H54 (cell line): ENCODE data around the gene TEAD1.
"Not testable (repeated sequence)": the region's sequence is repeated elsewhere in the genome, so short reads cannot be mapped to it uniquely, and the experiment has no call there.

ENCODE experiments used
- DNase-seq: peaks from one replicate; pipeline ENCODE4 v3.0.0; 2011; ENCODE audit warnings: low spot score, mixed read lengths; ENCODE audit not compliant: insufficient read length
- FAIRE-seq: peaks from 3 replicates; lab custom pipeline; 2011; peaks lifted over from hg19 to GRCh38; lab: Jason Lieb, UNC
- POLR2A ChIP-seq: IDR thresholded peaks from 2 replicates; pipeline ENCODE4 v1.6.1; 2011; ENCODE audit warnings: low read depth, mild to moderate bottlenecking, low read length

Gene TEAD1

GRCh38 chr11:12868315-12869073 is 194.3 kb downstream of the TEAD1 start:
- FAIRE-seq: no peak
- no peak for TF ChIP-seq POLR2A
- peak; percentile 21 for DNase-seq

- no peak for FAIRE-seq
- DNase-seq: no peak
Observed at GRCh38 chr11:12871241-12871640, 197.0 kb downstream of the TEAD1 start.

GRCh38 chr11:12871788-12872321 is 197.6 kb downstream of the TEAD1 start:
- FAIRE-seq: no peak
- DNase-seq: no peak
- no peak for TF ChIP-seq POLR2A

More at GRCh38 chr11:12871241-12871640, 197.0 kb downstream of the TEAD1 start:
- TF ChIP-seq POLR2A: no peak

- no peak for DNase-seq
- FAIRE-seq: no peak
- TF ChIP-seq POLR2A: no peak
Observed at GRCh38 chr11:12876340-12876739, 202.1 kb downstream of the TEAD1 start.

- no peak for TF ChIP-seq POLR2A
- FAIRE-seq (no peak), DNase-seq (no peak)
Observed at GRCh38 chr11:12876988-12877387, 202.8 kb downstream of the TEAD1 start.

GRCh38 chr11:12877508-12877907 is 203.3 kb downstream of the TEAD1 start:
- not testable (repeated sequence) for DNase-seq, FAIRE-seq

GRCh38 chr11:12880327-12880726 is 206.1 kb downstream of the TEAD1 start:
- DNase-seq (no peak), FAIRE-seq (no peak)
- TF ChIP-seq POLR2A: no peak

GRCh38 chr11:12882670-12883069 is 208.4 kb downstream of the TEAD1 start:
- no peak for TF ChIP-seq POLR2A
- FAIRE-seq: no peak
- DNase-seq: no peak

GRCh38 chr11:12884751-12885318 is 210.6 kb downstream of the TEAD1 start:
- DNase-seq (no peak), FAIRE-seq (no peak)
- no peak for TF ChIP-seq POLR2A

DNA sequence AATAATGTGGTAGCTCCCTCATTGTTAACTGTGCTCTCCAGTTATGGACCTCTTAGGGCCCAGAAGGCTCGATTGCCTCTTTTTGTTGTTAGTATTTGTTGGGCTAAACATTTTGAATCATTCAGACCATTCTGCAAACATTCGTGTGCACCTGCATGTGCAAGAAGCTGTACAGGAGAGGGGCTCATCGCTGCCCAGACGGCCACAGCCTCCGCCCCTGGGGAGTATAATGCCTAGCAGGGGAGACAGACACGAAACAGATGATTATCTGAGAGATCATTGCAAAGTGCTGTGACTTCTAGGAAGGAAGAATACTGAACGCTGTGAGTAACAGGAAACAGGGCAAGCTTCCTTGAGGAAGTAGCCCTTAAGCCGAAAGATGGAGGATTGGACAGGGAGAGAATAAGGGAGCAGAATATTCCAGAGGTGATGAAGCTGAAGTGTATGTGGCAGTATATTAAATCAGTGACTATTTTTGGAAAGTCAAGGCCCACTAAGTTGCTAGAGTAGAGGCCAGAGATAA is 211.6 kb downstream of the TEAD1 start:
- FAIRE-seq: no peak
- DNase-seq: no peak
- no peak for TF ChIP-seq POLR2A

GRCh38 chr11:12886508-12886907 is 212.3 kb downstream of the TEAD1 start:
- FAIRE-seq (no peak), DNase-seq (no peak)
- TF ChIP-seq POLR2A: no peak

- no peak for TF ChIP-seq POLR2A
- peak; percentile 32 for DNase-seq
- no peak for FAIRE-seq
Observed at GRCh38 chr11:12888525-12889158, 214.4 kb downstream of the TEAD1 start.

DNA sequence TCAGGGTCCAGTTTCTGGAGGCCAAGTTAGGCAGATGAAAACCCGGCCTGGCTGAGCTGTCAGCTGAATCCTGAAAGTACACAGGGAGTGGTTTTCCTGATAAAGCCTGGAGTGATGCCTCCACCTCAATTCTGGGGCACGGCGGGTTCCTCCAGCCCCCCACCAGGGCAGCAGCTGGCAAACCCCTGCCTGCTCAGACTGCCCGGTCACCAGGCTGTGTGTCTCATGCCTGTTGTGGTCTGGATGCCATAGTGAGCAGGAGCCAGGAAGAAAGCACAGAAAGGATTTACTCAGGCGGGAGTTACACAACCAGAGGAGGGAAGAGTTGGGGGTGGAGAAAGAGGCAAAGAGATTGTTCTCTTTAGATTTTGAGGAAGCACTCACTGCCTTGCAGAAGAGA is 215.0 kb downstream of the TEAD1 start:
- no peak for FAIRE-seq
- TF ChIP-seq POLR2A: no peak
- DNase-seq: peak; percentile 48

GRCh38 chr11:12890476-12890875 is 216.3 kb downstream of the TEAD1 start:
- no peak for TF ChIP-seq POLR2A
- FAIRE-seq (no peak), DNase-seq (no peak)
